K562 (cell line): ENCODE measurements around the gene MDFIC. TPM values are rescaled to one million over a fixed set of nuclear protein-coding genes. Genes with fewer than 3 reads are reported as not detected.

Source experiments
- EP300 ChIP-seq: IDR thresholded peaks from 2 replicates; pipeline ENCODE4 v1.6.1; 2012; ENCODE audit warnings: low read length, improper control_type of control experiment
- EP400 ChIP-seq: fragments of 450-650 bp; IDR thresholded peaks from 2 replicates; pipeline ENCODE4 v1.6.1; 2017; ENCODE audit warnings: antibody characterized with exemption, mild to moderate bottlenecking, moderate library complexity
- HDGF ChIP-seq: fragments of 450-650 bp; IDR thresholded peaks from 2 replicates; pipeline ENCODE4 v1.6.1; 2016
- RFX7 ChIP-seq: fragments of 250-450 bp; sonication (Bioruptor Pico); IDR thresholded peaks from 2 replicates; pipeline ENCODE4 v1.5.1; 2021; ENCODE audit warnings: mild to moderate bottlenecking
- TAF15 ChIP-seq: fragments of 200-400 bp; formaldehyde crosslinking; IDR thresholded peaks from 2 replicates; pipeline ENCODE4 v1.6.1; 2017; ENCODE audit warnings: mild to moderate bottlenecking, low read depth, low read length, moderate library complexity
- TCF15 ChIP-seq: fragments of 250-450 bp; sonication (Bioruptor Pico); IDR thresholded peaks from 2 replicates; pipeline ENCODE4 v1.8.0; 2022; ENCODE audit warnings: moderate library complexity, mild to moderate bottlenecking, inconsistent platforms
- ZHX1 ChIP-seq: fragments of 150-350 bp; conservative IDR thresholded peaks from 2 replicates; pipeline ENCODE4 v1.6.1; 2014; ENCODE audit warnings: low read length
- ZNF121 ChIP-seq: sonication (generic); formaldehyde crosslinking; conservative IDR thresholded peaks from 2 replicates; pipeline ENCODE4 v1.8.0; 2022; ENCODE audit warnings: missing genetic modification reagents
- ZNF668 ChIP-seq: fragments of 250-450 bp; sonication (Bioruptor Pico); IDR thresholded peaks from 2 replicates; pipeline ENCODE4 v1.8.0; 2022; ENCODE audit warnings: mild to moderate bottlenecking, inconsistent platforms
- polyA plus RNA-seq, 8 experiments: library from polyadenylated mRNA; depleted of rRNA in 4 of 8; stranded (reverse) in 5 of 8; unstranded in 3 of 8; fragments of >200 nt; fragmentation: Nextera tagmentation in 2 of 8; fragmentation: Illumina TruSeq in 1 of 8; extraction: Ambion mirVana in 2 of 8; extraction: Trizol in 1 of 8; gene quantifications; 2 replicates each; pipeline versions ENCODE4 v1.2.1 to v1.2.3, GENCODE V29; 2011 to 2014; ENCODE audit warnings: inconsistent platforms in 1 of 8, missing spikeins in 1 of 8
- total RNA-seq, 7 experiments: library from RNA; depleted of rRNA in 6 of 7; stranded (reverse); fragments of >200 nt in 6 of 7; fragmentation: Illumina TruSeq in 2 of 7; extraction: Trizol in 2 of 7; gene quantifications; 2 replicates each; pipeline versions ENCODE4 v1.2.1 to v1.2.3, GENCODE V29; 2011 to 2021; ENCODE audit warnings: low replicate concordance in 1 of 7
- TF ChIP-seq, protein P1 (sequence below): fragments of 450-650 bp; IDR thresholded peaks from 2 replicates; pipeline ENCODE4 v1.6.1; 2016; ENCODE audit warnings: low read depth

The MDFIC gene
- total and polyA plus RNA-seq, 9 of the 15 experiments (the other 6 are each of a cell fraction or from before 2014, with no cell fraction given): 0.13 to 0.24 TPM; not detected in 7

DNA sequence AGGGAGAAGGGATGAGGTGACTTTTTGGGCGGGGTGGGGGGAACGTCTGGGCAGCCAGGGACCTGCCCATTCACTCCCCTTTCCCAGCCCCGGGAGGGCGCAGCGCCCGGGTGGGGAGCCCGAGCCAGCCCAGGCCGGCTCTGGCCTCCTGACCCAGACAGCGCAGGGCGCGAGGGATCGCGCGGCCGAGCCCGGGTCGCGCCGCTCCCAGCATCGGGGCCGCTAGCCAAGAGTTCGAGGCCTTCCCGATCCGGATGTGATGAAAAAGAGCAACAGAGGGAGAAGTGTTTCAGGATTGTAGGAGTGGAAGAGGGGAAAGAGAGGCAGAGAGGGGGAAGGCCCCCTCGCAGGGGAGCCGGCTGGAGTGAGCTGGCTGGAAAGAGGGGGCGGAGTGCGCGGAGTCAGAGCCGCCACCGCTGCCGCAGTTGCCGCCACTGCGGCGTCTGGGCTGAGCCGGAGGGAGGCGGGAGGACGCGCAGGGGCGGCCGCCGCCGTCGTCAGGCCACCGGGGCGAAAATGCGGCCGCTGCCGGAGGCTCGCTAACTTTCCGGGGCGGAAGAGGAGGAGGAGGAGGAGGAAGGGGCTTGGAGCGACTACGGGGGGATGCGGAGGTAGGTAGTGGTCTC, at the start of gene MDFIC (continued):
- no peak for TF ChIP-seq TCF15 (CRISPR knock-in tag)
- no peak for TF ChIP-seq EP400
- TF ChIP-seq EP300: no peak
- no peak for TF ChIP-seq ZNF668 (CRISPR knock-in tag)
- no peak for TF ChIP-seq HDGF
- no peak for TF ChIP-seq RFX7 (CRISPR knock-in tag)
- TF ChIP-seq, protein P1, sequence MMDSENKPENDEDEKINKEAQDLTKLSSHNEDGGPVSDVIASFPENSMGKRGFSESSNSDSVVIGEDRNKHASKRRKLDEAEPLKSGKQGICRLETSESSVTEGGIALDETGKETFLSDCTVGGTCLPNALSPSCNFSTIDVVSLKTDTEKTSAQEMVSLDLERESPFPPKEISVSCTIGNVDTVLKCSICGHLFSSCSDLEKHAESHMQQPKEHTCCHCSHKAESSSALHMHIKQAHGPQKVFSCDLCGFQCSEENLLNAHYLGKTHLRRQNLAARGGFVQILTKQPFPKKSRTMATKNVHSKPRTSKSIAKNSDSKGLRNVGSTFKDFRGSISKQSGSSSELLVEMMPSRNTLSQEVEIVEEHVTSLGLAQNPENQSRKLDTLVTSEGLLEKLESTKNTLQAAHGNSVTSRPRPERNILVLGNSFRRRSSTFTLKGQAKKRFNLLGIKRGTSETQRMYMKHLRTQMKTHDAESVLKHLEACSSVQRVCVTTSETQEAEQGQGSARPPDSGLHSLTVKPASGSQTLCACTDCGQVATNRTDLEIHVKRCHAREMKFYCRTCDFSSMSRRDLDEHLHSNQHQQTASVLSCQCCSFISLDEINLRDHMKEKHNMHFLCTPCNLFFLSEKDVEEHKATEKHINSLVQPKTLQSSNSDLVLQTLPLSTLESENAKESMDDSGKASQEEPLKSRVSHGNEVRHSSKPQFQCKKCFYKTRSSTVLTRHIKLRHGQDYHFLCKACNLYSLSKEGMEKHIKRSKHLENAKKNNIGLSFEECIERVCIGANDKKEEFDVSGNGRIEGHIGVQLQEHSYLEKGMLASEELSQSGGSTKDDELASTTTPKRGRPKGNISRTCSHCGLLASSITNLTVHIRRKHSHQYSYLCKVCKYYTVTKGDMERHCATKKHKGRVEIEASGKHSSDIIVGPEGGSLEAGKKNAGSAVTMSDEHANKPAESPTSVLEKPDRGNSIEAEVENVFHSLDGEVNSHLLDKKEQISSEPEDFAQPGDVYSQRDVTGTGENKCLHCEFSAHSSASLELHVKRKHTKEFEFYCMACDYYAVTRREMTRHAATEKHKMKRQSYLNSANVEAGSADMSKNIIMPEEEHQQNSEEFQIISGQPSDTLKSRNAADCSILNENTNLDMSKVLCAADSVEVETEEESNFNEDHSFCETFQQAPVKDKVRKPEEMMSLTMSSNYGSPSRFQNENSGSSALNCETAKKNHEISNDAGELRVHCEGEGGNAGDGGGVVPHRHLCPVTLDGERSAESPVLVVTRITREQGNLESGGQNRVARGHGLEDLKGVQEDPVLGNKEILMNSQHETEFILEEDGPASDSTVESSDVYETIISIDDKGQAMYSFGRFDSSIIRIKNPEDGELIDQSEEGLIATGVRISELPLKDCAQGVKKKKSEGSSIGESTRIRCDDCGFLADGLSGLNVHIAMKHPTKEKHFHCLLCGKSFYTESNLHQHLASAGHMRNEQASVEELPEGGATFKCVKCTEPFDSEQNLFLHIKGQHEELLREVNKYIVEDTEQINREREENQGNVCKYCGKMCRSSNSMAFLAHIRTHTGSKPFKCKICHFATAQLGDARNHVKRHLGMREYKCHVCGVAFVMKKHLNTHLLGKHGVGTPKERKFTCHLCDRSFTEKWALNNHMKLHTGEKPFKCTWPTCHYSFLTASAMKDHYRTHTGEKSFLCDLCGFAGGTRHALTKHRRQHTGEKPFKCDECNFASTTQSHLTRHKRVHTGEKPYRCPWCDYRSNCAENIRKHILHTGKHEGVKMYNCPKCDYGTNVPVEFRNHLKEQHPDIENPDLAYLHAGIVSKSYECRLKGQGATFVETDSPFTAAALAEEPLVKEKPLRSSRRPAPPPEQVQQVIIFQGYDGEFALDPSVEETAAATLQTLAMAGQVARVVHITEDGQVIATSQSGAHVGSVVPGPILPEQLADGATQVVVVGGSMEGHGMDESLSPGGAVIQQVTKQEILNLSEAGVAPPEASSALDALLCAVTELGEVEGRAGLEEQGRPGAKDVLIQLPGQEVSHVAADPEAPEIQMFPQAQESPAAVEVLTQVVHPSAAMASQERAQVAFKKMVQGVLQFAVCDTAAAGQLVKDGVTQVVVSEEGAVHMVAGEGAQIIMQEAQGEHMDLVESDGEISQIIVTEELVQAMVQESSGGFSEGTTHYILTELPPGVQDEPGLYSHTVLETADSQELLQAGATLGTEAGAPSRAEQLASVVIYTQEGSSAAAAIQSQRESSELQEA: no peak
- TF ChIP-seq TAF15: no peak
- no peak for TF ChIP-seq ZHX1
- TF ChIP-seq ZNF121: no peak
